ENCODE results near the gene LPCAT2. TPM values are rescaled to one million over a fixed set of nuclear protein-coding genes. Genes with fewer than 3 reads are reported as not detected.

The LPCAT2 gene
- total and polyA plus RNA-seq, 2 donors (not counting 1 experiment from before 2014, with no cell fraction given) = 10.2 to 17.8 TPM

GRCh38 chr16:55494994-55495421, 13.9 kb upstream of the LPCAT2 start:
- Histone ChIP-seq H3K4me2 (ENCODE audit: extremely low read depth, insufficient read depth, low read length) (peak overlapping the region; percentile 11), H3K9ac (ENCODE audit: insufficient read depth, low read length) (no peak overlapping the region)

GRCh38 chr16:55495616-55496289, 13.1 kb upstream of the LPCAT2 start:
- H3K4me2 ChIP-seq (ENCODE audit: extremely low read depth, insufficient read depth, low read length) = no peak overlapping the region
- H2AFZ ChIP-seq (ENCODE audit: low read length) = no peak overlapping the region
- no peaks in the 10 kb centered on the region for H3K27me3 ChIP-seq (ENCODE audit: control insufficient read depth, insufficient read depth, low read length)
- peaks cover 21% of the 10 kb centered on the region for H3K4me1 ChIP-seq (ENCODE audit: control insufficient read depth, extremely low read depth, insufficient read depth, low read length)
- DNase-seq (ENCODE audit: low read depth in 2 of 2) = peak; percentile 89 to 98
- peaks cover 29% of the 10 kb centered on the region for H3K36me3 ChIP-seq (ENCODE audit: control insufficient read depth, insufficient read depth, low read length)
- no peaks in the 10 kb centered on the region for H3K9me3 ChIP-seq (ENCODE audit: control insufficient read depth, insufficient read depth, low read depth, low read length)
- H3K27ac ChIP-seq (ENCODE audit: insufficient read depth, low read length) = peak overlapping the region; percentile 68
- no peaks in the 10 kb centered on the region for H4K20me1 ChIP-seq (ENCODE audit: control insufficient read depth, extremely low read depth, insufficient read depth, low read length)
- H3K9ac ChIP-seq (ENCODE audit: insufficient read depth, low read length) = peak overlapping the region; percentile 20
- no peaks in the 10 kb centered on the region for H3K79me2 ChIP-seq (ENCODE audit: control insufficient read depth, insufficient read depth, low read length)
- TF ChIP-seq CTCF (conservative IDR thresholded peaks at IDR 0.05 in 1 of 2, IDR thresholded peaks at IDR 0.05 in 1 of 2; ENCODE audit: low read depth in 1 of 2, low read length in 2 of 2) (no peak), EZH2 (IDR thresholded peaks at IDR 0.05; ENCODE audit: low read length, missing control alignments) (no peak)
- H3K4me3 ChIP-seq (replicated peaks in 1 of 4; ENCODE audit: control extremely low read depth in 1 of 4, insufficient read depth in 1 of 4, low read depth in 3 of 4, low read length in 4 of 4) = no peak overlapping the region

More at GRCh38 chr16:55494994-55495421, 13.9 kb upstream of the LPCAT2 start:
- Histone ChIP-seq H3K4me3 (replicated peaks in 1 of 4; ENCODE audit: control extremely low read depth in 1 of 4, insufficient read depth in 1 of 4, low read depth in 3 of 4, low read length in 4 of 4) (no peak overlapping the region), H2AFZ (ENCODE audit: low read length) (no peak overlapping the region), H3K27me3 (ENCODE audit: control insufficient read depth, insufficient read depth, low read length) (no peaks in the 10 kb centered on the region), H3K27ac (ENCODE audit: insufficient read depth, low read length) (peak overlapping the region; percentile 68), H3K79me2 (ENCODE audit: control insufficient read depth, insufficient read depth, low read length) (no peaks in the 10 kb centered on the region), H3K9me3 (ENCODE audit: control insufficient read depth, insufficient read depth, low read depth, low read length) (no peaks in the 10 kb centered on the region), H3K4me1 (ENCODE audit: control insufficient read depth, extremely low read depth, insufficient read depth, low read length) (peaks cover 15% of the 10 kb centered on the region), H3K36me3 (ENCODE audit: control insufficient read depth, insufficient read depth, low read length) (peaks cover 30% of the 10 kb centered on the region), H4K20me1 (ENCODE audit: control insufficient read depth, extremely low read depth, insufficient read depth, low read length) (no peaks in the 10 kb centered on the region)
- peak; percentile 95 to 97 for DNase-seq (ENCODE audit: low read depth in 2 of 2)
- TF ChIP-seq EZH2 (IDR thresholded peaks at IDR 0.05; ENCODE audit: low read length, missing control alignments) (no peak), CTCF (conservative IDR thresholded peaks at IDR 0.05 in 1 of 2, IDR thresholded peaks at IDR 0.05 in 1 of 2; ENCODE audit: low read depth in 1 of 2, low read length in 2 of 2) (peak; percentile 10 to 32)

- H3K4me2 ChIP-seq (ENCODE audit: extremely low read depth, insufficient read depth, low read length) = no peak overlapping the region
- H3K9ac ChIP-seq (ENCODE audit: insufficient read depth, low read length) = no peak overlapping the region
- H3K79me2 ChIP-seq (ENCODE audit: control insufficient read depth, insufficient read depth, low read length) = no peaks in the 10 kb centered on the region
- H4K20me1 ChIP-seq (ENCODE audit: control insufficient read depth, extremely low read depth, insufficient read depth, low read length) = no peaks in the 10 kb centered on the region
- no peak for TF ChIP-seq CTCF (conservative IDR thresholded peaks at IDR 0.05 in 1 of 2, IDR thresholded peaks at IDR 0.05 in 1 of 2; ENCODE audit: low read depth in 1 of 2, low read length in 2 of 2)
- TF ChIP-seq EZH2 (IDR thresholded peaks at IDR 0.05; ENCODE audit: low read length, missing control alignments) = no peak
- no peak overlapping the region for H3K27ac ChIP-seq (ENCODE audit: insufficient read depth, low read length)
- peaks cover 30% of the 10 kb centered on the region for H3K4me1 ChIP-seq (ENCODE audit: control insufficient read depth, extremely low read depth, insufficient read depth, low read length)
- H3K36me3 ChIP-seq (ENCODE audit: control insufficient read depth, insufficient read depth, low read length) = peaks cover 31% of the 10 kb centered on the region
- no peak overlapping the region for H3K4me3 ChIP-seq (replicated peaks in 1 of 4; ENCODE audit: control extremely low read depth in 1 of 4, insufficient read depth in 1 of 4, low read depth in 3 of 4, low read length in 4 of 4)
- H3K9me3 ChIP-seq (ENCODE audit: control insufficient read depth, insufficient read depth, low read depth, low read length) = no peaks in the 10 kb centered on the region
- no peaks in the 10 kb centered on the region for H3K27me3 ChIP-seq (ENCODE audit: control insufficient read depth, insufficient read depth, low read length)
- no peak for DNase-seq (ENCODE audit: low read depth in 2 of 2)
- H2AFZ ChIP-seq (ENCODE audit: low read length) = no peak overlapping the region
These were observed 12.2 kb upstream of the LPCAT2 start for GRCh38 chr16:55496509-55497145.

Measured in fibroblast of lung (primary cell).